GM18858 (cell line): ENCODE measurements around the gene COLGALT1.
A peak's percentile ranks its signal among the peaks of the same experiment; 100 is the strongest.
"Not testable (repeated sequence)": the region's sequence is repeated elsewhere in the genome, so short reads cannot be mapped to it uniquely, and the experiment has no call there.

ENCODE experiments used
- ATAC-seq: cut with Tn5 transposase; IDR thresholded peaks from one replicate; pipeline ENCODE4 v1.9.1; 2021; ENCODE audit not compliant: unreplicated experiment

Gene COLGALT1

DNA sequence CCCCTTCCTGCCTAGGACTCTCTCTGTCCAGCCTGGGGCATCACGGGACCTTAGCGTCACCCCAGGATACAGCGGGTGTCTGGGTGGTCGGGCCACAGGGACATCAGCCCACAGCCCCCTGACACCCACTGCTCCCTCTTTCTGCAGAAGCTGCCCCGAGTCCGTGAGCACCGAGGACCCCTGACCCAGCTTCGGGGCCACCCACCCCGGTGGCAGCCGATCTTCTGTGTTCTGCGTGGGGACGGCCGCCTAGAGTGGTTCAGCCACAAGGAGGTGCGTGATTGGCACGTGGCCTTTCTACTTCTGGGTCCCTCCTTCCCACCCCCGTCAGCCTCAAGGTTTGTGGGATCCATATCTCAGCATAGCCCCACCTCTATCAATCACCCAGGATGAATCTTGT is 23.3 kb upstream of the COLGALT1 start:
- no peak for ATAC-seq

DNA sequence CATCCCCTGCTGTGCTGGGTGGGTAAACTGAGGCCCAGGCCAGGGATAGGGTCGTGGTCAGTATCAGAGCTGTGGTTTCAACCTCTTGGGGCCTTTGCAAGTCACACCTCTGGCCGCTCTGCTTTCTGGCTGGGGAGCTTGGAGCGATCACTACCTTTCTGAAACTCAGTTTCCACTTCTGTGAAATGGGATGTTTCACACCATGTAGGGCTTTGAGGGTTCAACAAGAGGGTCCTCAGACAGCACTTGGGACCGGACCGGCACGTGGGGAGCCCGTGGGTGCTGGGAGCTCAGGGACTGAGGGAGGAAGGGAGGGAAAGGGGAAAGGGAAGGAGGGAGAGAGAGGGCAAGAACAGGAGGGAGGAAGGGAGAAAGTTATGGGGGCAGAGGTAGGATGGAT is 22.9 kb upstream of the COLGALT1 start:
- no peak for ATAC-seq

DNA sequence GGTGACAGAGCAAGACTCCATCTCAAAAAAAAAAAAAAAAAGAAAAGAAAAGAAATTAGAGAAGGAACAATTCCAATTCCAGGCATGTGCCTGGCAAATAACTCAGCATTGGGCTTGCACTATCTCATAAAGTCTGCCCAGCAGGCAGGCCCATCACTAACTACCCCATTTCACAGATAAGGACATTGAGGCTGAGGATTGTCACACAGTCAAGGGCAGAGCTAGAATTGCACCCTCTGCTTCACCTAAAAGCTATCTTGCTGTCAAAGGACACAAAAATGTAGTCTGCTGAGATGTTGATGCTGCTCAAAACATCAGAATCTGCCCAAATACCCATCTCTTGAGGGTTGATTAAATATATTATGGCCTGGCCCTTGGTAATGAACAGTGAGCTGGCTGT is 20.7 kb upstream of the COLGALT1 start:
- no peak for ATAC-seq

DNA sequence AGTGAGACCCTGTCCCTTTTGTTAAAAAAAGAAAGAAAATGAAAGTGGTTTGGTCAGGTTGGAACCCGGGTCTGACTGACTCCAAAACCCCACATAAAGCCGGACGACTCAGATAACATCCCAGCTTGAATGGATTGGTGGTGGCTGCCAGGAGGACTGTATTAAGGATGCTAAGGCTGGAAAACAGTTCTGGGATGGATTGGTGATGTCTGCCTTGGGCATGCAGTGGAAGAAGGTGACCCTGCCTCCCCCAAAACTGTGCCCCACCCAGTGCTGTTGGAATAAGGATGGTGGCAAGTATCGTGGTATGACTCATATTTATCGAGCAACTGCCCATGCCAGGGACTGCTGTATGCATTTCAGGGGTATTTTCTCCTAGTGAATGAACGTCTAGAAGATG is 18.5 kb upstream of the COLGALT1 start:
- no peak for ATAC-seq

DNA sequence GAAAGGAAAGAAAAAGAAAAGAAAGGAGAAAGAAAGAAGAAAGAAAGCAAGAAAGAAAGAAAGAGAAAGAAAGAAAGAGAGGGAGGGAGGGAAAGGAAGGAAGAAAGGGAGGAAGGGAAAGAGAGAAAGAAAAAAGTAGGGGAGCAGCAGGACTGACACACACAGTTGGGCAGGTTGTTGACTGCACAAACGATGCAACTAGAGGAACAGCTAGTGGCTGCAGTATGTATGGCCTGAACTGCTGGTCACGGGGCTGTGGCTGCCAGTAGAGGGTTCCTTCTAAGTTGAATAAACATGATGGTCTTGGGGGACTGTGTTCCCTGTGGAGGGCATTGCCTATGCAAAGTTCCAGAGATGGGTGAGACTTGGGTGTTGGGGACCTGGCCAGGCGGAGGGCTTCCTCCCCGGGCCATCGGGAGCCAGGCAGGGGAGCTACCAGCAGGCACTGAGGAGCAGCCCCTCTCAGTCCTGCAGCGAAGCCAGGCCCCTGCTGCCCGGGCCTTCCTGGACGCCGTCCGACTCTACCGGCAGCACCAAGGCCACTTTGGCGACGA is 16.7 kb upstream of the COLGALT1 start:
- no peak for ATAC-seq

DNA sequence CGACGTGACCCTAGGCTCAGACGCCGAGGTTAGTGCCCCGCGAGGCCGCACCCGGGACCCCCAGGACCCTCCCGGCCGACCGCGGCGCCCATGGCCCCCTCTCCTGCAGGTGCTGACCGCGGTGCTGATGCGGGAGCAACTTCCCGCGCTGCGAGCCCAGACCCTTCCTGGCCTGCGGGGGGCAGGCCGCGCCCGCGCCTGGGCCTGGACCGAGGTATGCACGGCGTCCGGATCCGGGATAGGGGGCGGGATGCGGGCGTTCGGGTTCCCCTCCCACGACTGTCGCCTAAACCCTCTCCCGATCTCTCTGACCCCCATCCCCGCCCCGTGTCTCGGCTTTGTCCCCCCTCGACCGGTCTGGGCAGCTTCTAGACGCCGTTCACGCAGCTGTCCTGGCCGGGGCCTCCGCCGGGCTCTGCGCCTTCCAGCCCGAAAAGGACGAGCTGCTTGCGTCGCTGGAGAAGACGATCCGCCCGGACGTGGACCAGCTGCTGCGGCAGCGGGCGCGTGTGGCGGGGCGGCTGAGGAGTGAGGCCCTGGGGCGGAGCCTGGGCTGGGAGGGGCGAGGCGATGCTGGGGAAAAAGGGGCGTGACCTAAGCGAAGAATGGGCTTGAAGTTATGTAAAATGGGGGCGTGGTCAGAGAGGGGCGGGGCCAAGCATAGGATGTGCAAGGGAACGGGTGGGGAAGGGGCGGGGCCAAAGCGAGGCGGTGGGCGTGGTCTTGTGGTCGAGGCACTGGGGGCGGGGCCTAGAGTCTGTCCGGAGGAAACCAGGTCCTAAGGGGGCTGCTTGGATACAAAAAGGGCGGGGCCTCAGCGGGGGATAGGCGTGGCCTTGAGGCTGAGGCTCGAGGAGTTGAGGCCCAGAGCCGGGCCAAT is 16.0 kb upstream of the COLGALT1 start:
- no peak for ATAC-seq

DNA sequence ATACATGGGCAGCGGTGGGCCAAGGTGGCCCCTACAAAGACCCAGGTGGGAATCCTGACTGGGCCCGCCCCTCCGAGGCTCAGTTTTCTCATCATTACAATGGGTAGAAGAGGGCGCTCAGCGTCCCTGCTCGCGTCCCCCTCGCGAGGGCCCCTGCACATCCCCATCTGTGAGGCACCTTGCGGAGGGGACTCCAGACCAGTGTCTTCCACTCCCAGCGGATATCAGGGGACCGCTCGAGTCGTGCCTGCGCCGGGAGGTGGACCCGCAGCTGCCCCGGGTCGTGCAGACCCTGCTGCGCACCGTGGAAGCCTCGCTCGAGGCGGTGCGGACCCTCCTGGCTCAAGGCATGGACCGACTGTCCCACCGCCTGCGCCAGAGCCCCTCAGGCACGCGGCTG is 15.3 kb upstream of the COLGALT1 start:
- no peak for ATAC-seq

DNA sequence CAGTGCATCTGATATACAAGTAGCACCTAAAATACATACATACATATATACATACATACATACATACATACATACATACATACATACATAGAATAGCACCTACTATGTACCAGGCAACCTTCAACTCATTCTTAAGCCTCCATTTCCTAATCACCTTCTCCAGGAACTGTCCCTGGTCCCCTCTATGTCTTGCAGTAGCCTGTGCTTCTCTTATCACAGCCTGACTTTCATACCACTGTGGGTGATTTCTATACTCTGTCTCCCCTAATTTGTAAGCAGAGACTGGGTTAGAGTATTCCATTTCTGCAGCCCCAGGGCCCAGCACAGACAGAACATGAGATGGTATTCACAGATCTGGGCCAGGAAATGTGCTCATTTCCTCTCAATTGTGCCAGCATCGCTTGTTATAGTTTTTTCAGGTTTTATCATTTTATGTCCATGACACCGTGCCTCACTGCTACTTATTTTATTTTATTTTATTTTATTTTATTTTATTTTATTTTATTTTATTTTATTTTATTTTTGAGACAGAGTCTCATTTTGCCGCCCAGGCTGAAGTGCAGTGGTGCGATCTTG is 14.2 kb upstream of the COLGALT1 start:
- no peak for ATAC-seq

DNA sequence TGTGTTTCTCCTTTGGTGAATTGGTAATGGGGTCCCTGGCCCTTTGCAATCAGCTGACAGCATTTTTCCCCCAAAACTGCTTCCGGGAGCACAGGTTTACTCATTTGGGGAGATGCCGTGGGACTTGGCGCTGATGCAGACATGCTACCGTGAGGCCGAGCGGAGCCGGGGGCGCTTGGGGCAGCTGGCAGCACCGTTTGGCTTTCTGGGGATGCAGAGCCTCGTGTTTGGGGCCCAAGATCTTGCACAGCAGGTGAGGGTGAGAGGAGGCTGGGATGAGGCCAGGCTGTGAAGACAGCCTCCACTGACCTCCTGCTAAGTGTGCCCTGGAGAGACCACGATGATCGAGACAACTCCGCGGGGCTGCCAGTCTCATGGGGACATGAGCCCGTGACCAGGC is 13.4 kb upstream of the COLGALT1 start:
- ATAC-seq: no peak

DNA sequence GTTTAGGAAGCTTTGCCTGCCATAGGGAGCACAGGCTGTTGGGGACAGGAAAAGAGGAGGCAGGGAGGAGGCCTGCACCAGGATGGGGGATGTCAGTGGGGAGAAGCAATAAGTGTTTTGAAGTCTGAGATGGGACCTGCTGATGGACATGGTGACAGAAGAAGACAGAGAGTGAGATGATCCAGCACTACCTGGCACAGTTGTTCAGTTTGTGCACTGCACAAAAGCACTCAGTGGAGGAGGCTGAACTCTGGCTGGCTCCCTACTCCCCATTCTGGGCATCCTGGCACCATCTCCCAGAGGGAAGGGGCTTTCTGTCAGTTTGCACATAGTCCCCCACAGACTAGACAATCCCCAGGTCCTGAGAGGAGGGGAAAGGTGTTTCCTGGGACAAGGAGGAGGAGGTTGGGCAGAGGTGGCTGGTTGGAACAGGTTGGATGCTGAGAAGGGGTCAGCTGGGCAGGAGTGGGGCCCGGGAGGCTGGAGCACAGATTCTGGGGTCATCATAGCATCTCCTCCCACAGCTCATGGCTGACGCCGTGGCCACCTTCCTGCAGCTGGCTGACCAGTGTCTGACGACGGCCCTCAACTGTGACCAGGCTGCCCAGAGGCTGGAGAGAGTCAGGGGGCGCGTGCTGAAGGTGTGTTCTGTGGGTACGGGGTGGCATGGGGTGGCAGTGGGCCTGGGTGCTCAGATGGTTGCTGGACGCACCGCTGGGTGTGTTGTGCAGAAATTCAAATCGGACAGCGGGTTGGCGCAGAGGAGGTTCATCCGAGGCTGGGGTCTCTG is 12.5 kb upstream of the COLGALT1 start:
- no peak for ATAC-seq

DNA sequence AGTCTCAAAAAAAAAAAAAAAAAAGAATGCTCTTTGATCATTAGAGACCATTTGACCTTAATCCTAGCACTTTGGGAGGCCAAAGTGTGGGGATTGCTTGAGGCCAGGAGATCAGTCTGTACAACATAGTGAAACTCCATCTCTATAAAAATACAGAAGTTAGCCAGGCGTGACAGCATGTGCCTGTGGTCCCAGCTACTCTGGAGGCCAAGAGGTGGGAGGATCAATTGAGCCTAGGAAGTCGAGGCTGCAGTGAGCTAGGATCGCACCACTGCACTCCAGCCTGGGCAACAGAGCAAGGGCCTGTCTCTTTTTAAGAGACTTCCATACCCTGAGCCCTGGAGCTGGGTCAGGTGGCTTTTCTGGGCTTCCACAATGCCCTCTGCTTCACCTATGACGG is 11.5 kb upstream of the COLGALT1 start:
- no peak for ATAC-seq

DNA sequence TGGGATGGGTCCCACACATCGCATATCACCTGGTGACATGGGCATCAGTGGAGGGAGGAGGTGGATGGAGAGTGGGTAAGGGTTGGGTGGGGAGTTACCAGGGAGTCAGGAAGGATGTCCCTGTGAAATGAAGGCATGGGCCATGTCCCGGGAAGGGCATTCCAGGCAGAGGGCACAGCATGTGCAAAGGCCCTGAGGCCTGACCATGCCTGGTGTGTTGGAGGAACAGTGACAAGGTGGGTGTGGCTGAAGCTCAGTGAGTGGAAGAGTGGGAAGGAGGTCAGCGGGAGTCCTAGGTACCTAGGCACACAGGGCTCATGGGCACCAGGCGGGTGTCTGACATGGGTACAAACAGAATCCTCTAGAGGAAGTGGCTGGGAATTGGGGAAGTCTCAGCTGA is 11.0 kb upstream of the COLGALT1 start:
- ATAC-seq: no peak

DNA sequence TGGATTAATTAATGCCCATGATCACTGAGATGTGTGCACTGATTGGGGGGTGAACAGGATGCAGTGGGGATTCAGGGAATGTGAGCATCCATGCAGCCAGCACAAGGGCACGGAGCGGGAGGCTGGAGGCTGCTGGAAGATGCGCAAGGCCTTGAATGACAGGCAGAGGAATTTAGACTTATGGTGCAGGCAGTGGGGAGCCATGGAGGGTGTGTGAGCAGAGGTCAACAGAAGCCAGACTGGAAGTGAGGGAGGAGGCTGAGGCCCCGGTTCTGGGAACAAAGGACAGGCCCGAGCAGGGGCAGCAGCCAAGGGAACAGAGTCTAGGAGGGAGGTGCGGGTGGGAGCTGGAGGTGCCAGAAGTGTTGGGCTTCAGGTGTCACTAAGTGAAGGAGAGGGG is 7.3 kb upstream of the COLGALT1 start:
- ATAC-seq: no peak

DNA sequence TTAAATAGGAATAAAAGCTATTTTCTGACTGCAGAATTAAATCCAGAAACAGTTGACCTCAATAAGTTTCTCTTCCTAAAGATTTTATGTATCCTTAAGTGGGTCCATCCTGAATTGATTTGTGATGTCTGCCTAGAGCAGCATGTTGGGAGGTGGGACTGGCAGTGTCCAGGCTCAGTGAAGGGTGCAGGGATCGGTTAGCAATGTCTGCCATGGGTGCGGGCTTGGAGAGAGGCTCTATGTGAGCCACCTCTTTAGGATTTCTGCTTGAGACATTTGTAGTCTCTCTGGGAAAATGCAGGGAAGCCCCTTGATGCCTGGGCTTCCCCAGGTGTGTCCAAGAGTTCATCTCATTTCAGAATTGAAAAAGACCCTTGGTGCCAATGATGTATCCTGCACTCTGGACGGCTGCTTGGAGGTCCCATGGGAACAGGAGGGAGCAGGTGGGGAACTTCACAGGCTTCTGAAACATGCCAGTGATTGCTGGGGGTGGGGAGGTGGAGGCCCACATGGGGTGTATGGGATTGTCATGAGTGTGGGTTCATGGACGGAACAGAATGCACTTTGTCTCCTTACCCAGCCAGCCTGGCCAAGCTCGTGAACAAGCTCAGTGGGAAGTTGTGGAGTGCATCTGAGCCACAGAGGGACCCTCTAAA is 6.2 kb upstream of the COLGALT1 start:
- ATAC-seq: no peak

DNA sequence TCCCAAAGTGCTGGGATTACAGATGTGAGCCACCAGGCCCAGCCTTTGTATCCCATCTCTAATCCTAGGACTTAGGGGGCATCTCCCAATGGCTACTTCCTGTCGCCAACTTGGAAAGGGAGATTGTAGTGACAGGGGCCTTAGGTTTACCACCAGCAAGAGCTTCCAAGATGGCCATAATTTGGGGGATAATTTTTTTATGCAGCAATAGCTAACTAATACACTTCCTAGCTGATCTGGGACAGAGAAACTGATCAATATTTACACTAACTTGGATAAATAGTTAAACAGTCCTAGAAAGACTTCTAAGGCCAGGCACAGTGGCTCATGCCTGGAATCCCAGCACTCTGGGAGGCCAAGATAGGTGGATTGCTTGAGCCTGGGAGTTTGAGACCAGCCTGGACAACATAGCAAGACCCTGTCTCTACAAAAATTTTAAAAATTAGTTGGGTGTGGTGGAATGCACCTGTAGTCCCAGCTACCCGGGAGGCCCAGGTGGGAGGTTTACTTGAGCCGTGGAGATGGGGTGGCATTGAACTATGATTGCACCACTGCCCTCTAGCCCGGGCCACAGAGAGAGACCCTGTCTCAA is 5.3 kb upstream of the COLGALT1 start:
- ATAC-seq: no peak

DNA sequence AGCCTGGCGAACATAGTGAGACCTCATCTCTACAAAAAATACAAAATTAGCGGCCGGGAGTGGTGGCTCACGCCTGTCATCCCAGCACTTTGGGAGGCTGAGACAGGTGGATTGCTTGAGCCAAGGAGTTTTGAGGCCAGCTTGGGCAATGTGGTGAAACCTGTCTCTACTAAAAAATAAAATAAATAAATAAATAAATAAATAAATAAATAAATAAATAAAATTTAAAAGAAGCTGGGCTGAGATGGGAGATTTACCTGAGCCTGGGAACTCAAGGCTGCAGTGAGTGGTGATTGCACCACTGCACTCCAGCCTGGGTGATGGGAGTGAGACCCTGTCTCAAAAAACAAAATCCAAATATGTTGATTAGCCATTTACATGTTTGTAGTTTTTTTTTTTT is 2.7 kb upstream of the COLGALT1 start:
- ATAC-seq: not testable (repeated sequence)

DNA sequence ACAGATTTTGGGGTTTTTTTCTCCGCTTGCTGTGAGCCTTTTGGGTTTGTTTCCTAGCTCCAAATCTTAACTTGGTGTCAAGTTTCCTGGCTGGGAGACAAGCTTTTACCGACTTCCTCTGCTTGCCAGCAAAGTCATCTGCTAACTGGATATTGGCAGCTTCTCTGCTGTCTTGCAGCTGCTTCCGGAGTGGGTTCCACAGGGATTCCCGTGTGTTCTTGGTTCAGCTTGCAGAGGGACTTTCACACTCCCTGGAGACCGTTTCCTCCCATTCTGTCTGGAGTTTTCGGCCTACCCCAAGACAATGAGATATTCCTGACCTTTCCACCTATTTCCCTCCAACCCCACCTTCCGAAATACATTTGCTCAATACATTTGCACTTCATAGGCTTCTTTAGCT is 2.2 kb upstream of the COLGALT1 start:
- ATAC-seq: no peak

DNA sequence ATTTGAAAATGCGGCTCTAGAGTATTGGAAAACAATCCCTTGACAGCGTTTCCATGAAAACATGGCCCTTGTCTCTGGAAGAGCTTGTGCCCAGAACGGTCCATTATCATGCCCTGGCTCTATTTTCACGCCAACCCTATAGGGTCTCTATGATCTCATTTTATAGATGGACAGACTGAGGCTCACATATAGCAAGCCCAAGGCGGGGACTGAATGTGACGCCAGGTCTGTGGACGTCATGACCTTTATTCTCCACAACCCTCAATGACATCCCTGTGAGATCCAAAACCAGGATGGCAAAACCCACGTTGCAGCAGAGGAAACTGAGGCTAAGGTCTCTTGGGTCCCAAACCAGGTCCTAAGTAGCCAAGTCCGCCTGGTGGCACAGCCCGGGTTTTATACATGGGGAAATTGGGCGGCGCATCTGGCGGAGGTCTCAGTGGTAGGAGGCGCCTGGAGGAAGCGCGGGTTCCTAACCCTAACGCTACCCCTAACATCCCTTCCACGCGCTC is 425 bp upstream of the COLGALT1 start:
- ATAC-seq: peak; percentile 21

DNA sequence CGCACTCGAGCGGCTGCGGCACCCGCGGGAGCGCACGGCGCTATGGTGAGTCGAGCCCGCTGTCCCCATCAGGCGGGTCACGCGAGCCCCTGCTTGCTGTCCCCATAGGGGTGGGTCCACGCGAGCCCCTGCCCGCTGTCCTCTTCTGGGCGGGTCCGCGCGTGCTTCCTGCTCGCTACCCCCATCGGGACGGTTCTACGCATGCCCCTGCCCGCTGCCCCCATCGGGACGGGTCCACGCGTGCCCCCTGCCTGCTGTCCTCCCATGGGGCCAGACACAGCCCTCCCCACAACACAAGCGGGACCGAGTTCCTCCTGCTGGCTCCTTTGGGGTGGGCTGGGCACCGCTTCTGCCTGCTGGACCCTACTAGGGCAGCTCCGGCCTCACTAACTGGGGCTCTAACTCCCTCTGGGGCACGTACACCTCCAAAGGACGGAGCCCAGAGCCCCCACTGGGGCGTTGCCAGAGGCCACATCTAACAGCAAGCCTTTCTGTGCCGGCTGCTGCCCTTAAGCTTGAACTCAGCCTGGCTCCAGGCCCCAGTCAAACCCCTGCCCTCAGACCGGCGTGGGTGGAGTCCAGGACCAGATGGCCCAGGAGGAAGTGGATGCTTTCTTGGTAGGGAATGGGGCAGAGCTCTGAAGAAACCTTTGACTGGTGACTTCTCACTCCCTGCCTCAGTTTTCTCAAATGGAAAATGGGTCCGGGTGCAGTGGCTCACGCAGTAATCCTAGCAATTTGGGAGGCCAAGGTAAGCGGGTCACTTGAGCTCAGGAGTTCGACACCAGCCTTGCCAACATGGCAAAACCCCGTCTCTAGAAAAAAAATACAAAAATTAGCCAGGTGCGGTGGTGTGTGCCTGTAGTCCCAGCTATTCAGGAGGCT is 722 bp downstream of the COLGALT1 start:
- no peak for ATAC-seq

DNA sequence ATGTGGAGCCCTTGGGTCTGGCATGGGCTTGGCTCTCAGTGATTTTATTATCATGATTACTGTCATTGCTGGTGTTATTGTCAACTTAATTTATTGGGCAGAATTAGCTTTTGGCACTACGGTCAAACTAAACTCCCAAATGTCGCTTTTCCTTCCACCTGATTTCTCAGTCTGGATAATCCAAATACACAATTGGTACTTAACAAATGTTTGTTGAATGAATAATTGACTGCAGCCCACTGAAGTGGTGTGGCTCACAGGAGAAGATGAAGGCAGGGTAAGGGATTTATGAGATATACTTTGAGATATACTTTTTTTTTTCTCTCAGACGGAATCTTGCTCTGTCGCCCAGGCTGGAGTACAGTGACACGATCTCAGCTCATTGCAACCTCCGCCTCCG is 1.5 kb downstream of the COLGALT1 start:
- no peak for ATAC-seq
